A673 (cell line): ENCODE data around the gene LMO1. TPM values are rescaled to one million over a fixed set of nuclear protein-coding genes. Genes with fewer than 3 reads are reported as not detected.

Experiments
- BruUV-seq: library from RNA; stranded (reverse); fragments of 400-500 nt; replicated peaks from 2 replicates; lab custom pipeline; 2021; lab: Mats Ljungman, UMichigan
- CTCF ChIA-PET: fragments of 300-600 bp; sonication (Branson Sonifier 250); formaldehyde crosslinking; loops from one replicate; lab custom pipeline; 2022; ENCODE audit warnings: antibody characterized with exemption; lab: Charles Lee
- POLR2A ChIA-PET: fragments of 300-600 bp; sonication (Branson Sonifier 250); formaldehyde crosslinking; loops from one replicate; lab custom pipeline; 2022; ENCODE audit warnings: antibody characterized with exemption; ENCODE audit not compliant: low non-redundant PET; lab: Charles Lee
- DNase-seq: peaks from one replicate; pipeline ENCODE4 v3.0.0-alpha.2; 2015; ENCODE audit warnings: low spot score
- H3K27ac ChIP-seq: fragments of 200-600 bp; sonication (generic); 2 replicates; pipeline ENCODE4 v1.5.1; 2016; ENCODE audit warnings: mixed run types, low read depth, mild to moderate bottlenecking, mixed read lengths, antibody characterized with exemption, low read length; ENCODE audit not compliant: poor library complexity, severe bottlenecking
- H3K27me3 ChIP-seq: fragments of 200-600 bp; sonication (generic); replicated peaks from 2 replicates; pipeline ENCODE4 v1.6.1; 2017; ENCODE audit warnings: mixed run types, low read depth, mild to moderate bottlenecking, mixed read lengths, antibody characterized with exemption, low read length; ENCODE audit not compliant: insufficient read depth, poor library complexity
- H3K36me3 ChIP-seq: fragments of 200-600 bp; sonication (generic); 2 replicates; pipeline ENCODE4 v1.6.1; 2016; ENCODE audit warnings: mixed run types, mild to moderate bottlenecking, mixed read lengths, antibody characterized with exemption, low read length; ENCODE audit not compliant: insufficient read depth, poor library complexity, severe bottlenecking
- H3K4me1 ChIP-seq: fragments of 200-600 bp; sonication (generic); 2 replicates; pipeline ENCODE4 v1.6.1; 2017; ENCODE audit warnings: mixed run types, mild to moderate bottlenecking, mixed read lengths, antibody characterized with exemption, low read length; ENCODE audit not compliant: insufficient read depth, poor library complexity, severe bottlenecking
- H3K4me3 ChIP-seq: fragments of 200-600 bp; sonication (generic); 2 replicates; pipeline ENCODE4 v1.5.1; 2016; ENCODE audit warnings: low read depth, mixed run types, mild to moderate bottlenecking, mixed read lengths, low read length; ENCODE audit not compliant: poor library complexity, severe bottlenecking
- H3K9me3 ChIP-seq: fragments of 200-600 bp; sonication (generic); 2 replicates; pipeline ENCODE4 v1.6.1; 2016; ENCODE audit warnings: mixed run types, low read depth, mild to moderate bottlenecking, mixed read lengths, antibody characterized with exemption, low read length; ENCODE audit not compliant: poor library complexity, severe bottlenecking
- CTCF ChIP-seq: fragments of 300-800, 200-600 bp; sonication (generic); conservative IDR thresholded peaks from 2 replicates; pipeline ENCODE4 v1.5.1; 2017; ENCODE audit warnings: low read depth, mild to moderate bottlenecking, antibody characterized with exemption, low read length, moderate library complexity, mixed read lengths
- EZH2 ChIP-seq: fragments of 200-600 bp; sonication (generic); IDR thresholded peaks from 2 replicates; pipeline ENCODE4 v1.6.1; 2017; ENCODE audit warnings: borderline replicate concordance, low read depth, mild to moderate bottlenecking, mixed read lengths, antibody characterized with exemption, low read length; ENCODE audit not compliant: poor library complexity, severe bottlenecking
- intact Hi-C: fragments of 100-400 bp; cut with micrococcal nuclease; formaldehyde crosslinking; loops from one replicate; pipeline ENCODE4 v1.10.0; 2022; ENCODE audit not compliant: unreplicated experiment
- total RNA-seq: library from RNA; stranded (reverse); gene quantifications from 2 replicates; pipeline ENCODE4 v1.2.3, GENCODE V29; 2021

Gene LMO1
- total RNA-seq, 1 experiment from 2014 or later: not detected

- POLR2A ChIA-PET: no interaction called here
- no peak for DNase-seq
Measured at GRCh38 chr11:8190431-8190830, 73.2 kb downstream of the LMO1 start.

GRCh38 chr11:8186429-8186828, 77.2 kb downstream of the LMO1 start:
- Histone ChIP-seq H3K4me3 (no peak overlapping the region), H3K4me1 (no peaks in the 10 kb centered on the region), H3K36me3 (no peaks in the 10 kb centered on the region), H3K27ac (no peak overlapping the region), H3K9me3 (no peaks in the 10 kb centered on the region), H3K27me3 (no peaks in the 10 kb centered on the region)
- DNase-seq: no peak
- no TSS peak for BruUV-seq
- ChIA-PET POLR2A (no interaction called here), CTCF (no interaction called here)
- intact Hi-C loops: no loop called here
- TF ChIP-seq CTCF: no peak
- no peak for TF ChIP-seq EZH2

More at GRCh38 chr11:8190431-8190830, 73.2 kb downstream of the LMO1 start:
- no TSS peak for BruUV-seq
- Histone ChIP-seq H3K27ac (no peak overlapping the region), H3K27me3 (no peaks in the 10 kb centered on the region), H3K4me3 (no peak overlapping the region), H3K36me3 (no peaks in the 10 kb centered on the region), H3K4me1 (no peaks in the 10 kb centered on the region), H3K9me3 (no peaks in the 10 kb centered on the region)
- TF ChIP-seq EZH2 (no peak), CTCF (no peak)
- CTCF ChIA-PET: no interaction called here
- intact Hi-C loops: no loop called here

- H3K36me3 ChIP-seq: no peaks in the 10 kb centered on the region
- intact Hi-C loops: no loop called here
- H3K4me3 ChIP-seq: no peak overlapping the region
- TF ChIP-seq EZH2 (no peak), CTCF (no peak)
- no peaks in the 10 kb centered on the region for H3K9me3 ChIP-seq
- no TSS peak for BruUV-seq
- H3K4me1 ChIP-seq: no peaks in the 10 kb centered on the region
- H3K27ac ChIP-seq: no peak overlapping the region
- POLR2A ChIA-PET: no interaction called here
- CTCF ChIA-PET: no interaction called here
- H3K27me3 ChIP-seq: peaks cover 5% of the 10 kb centered on the region
- no peak for DNase-seq
Measured at GRCh38 chr11:8183111-8183510, 80.6 kb downstream of the LMO1 start.
